SHP77 treated with DMSO at 0.1 percent for 48 hours (cell line): Measurements from ENCODE around the gene NUP98.

Experiments
- DNase-seq: peaks from one replicate; lab custom pipeline; 2025; lab: John Stamatoyannopoulos, UW

The NUP98 gene

DNA sequence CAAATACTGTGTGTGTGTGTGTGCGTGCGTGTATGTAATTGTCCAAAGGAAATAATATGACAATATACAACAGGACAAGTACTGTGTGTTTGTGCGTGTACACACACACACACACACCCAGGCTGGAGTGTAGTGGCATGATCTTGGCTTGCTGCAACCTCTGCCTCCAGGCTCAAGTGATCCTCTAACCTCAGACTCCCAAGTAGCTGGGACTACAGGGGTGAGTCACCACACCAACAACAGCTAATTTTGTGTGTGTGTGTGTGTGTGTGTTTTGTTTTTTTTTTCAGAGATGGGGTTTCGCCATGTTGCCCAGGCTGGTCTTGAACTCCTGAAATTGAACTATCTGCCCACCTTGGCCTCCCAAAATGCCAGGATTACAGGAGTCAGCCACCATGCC is 61.5 kb downstream of the NUP98 start:
- no peak for DNase-seq

DNA sequence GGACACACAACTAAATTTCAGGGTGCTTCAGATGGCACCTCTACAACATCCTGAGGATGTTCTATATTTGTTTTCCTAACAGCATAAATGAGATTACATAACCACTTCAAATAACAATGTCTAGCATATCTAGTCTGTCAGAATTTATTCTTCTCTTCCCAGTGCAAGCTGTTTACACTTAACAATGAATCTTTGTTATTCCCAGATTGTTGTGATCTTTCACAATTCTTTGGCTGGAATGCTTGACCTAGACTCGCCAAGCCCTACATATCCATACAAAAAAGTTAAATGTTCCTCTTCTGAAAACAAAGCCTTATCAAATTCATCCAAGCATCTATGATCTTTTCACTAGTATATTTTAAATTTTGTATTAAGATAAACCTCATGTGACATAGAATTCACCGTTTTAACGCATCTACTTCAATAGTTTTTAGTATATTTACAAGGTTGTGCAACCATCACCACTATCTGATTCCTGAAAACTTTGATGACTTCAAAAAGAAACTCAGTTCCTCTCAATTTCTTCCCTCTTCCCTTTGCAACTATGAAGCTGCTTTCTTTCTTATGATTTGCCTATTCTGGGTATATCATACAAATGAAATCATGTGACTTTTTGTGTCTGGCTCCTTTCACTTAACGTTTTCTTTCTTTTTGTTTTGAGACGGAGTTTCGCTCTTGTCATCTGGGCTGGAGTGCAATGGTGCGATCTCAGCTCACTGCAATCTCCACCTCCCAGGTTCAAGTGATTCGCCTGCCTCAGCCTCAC is 64.5 kb downstream of the NUP98 start:
- DNase-seq, result no peak

DNA sequence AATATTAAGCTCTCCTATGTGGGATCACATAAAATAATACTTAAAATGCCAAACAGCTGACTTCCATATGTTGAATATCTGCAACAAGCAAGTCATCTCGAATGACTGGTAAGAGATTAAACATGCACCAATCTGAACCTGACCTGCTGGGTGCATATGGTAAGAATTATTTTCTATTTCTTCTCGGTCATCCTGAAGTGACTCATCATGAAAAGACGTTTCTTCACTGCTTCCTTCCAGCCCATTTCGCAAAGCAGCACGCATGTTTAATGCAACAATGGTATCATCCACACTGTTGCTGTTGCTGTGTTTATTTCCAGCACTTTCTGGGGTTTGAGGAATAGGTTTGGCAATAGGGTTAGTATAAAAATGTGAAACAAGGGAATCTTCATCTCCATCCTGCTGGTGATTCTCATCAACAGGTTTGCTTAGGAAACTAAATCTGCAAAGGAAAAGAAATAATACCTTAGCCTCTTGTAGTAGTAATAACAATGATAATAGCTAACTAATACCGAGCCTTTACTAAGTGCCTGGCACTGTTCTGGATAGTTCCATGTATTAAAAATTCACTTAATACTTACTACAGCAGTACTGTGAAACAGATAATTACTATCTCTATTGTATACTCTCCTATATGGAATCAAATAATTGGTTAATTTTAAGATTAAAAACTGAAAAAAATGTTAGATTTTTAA is 74.2 kb downstream of the NUP98 start:
- DNase-seq, result no peak

DNA sequence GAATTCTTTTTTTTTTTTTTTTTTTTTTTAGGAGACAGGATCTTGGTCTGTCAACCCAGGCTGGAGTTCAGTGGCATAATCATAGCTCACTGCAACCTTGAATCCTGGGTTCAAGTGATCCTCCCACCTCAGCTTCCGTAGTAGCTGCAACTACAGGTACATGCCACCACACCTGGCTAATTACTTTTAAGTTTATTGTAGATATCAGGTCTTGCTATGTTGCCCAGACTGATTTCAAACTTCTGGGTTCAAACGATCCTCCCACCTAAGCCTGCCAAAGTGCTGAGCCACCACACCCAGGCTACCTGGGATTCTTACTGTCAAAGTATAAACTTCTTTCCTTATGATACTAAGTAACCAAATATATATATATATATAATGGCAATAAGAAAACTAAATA is 75.3 kb downstream of the NUP98 start:
- no peak for DNase-seq

DNA sequence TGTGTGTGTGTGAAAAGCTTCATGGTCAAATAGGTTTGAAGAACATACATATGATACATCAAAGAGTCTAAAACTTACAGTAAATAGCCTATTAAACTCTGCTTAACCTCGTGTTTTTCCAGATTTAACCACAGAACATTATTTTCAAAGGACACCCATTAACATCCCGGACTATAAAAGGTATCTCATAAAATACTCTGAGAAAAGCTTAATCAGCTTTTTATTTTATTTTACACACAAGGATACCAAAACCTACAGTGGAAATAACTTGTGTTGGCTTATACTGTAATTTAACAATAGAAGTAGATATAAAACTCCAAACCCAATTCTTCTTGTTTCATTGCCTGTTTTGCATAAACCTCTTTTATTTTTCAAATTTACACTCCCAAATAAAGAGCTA is 76.4 kb downstream of the NUP98 start:
- no peak for DNase-seq

DNA sequence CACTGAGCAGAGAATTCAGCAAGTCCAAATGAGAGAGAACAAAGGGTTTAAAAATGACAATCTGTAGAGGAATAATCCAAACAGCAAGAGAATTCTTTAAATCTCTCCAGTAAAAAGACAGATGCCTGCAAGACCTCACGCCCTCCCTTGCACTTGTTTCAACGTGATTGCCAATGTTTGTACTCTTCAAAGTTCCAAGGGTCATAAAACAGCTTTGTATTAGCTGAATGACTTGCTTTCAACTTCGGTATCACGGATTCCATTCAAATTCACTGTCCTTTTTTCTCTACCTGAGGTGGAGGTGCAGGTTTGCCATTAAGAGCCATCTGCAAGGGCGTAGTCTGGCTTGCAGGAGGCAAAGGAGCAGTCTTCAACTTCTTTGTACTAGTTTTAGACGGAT is 85.1 kb downstream of the NUP98 start:
- no peak for DNase-seq

DNA sequence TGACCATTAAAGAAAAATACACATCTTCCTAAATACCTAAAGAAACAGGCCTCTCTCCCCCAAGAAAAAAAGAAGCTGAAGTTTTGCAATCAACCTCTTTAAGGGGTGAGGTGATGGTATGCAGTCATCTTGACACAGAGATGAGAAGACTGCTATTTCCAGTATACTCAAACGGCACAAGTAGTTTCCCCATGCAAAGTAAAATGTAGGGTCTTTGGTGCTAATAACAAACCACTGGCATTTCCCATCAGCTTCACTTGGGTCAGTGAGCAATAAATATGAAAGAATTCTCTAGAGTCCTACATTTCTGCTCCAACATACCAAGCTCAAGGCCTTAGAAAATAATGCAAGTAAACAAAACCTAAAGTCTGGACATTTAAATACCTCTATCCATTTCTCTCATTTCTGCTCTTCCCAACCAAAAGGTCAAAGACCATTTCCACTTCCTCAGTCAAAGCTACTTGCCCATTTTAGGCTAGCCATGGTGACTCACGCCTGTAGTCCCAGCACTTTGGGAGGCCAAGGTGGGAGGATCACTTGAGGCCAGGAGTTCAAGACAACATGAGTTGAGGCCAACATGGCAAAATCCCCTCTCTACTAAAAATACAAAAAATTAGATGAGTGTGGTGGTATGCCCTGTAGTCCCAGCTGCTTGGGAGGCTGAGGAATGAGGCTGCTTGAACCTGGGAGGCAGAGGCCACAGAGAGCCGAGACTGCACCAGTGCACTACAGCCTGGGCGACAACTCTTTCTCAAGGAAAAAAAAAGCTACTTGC is 86.7 kb downstream of the NUP98 start:
- DNase-seq, result no peak

DNA sequence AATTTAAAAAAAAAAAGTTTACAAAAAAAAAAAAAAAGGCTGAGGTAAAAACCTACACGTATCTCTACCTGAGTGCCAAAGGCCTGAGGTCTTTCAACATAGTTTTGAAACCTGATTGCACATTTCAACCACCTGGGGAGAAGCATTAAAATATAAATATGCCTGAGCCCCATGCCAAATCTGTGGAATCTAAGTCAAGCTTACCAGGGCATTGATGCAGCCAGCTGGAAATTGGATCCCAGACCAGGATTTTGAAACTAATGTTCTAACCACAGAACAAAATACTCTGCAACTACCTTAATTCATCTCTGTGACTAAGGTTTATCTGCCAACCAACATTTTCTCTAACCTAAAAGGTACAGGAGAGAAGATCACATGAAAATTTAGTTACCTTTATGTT is 87.4 kb downstream of the NUP98 start:
- DNase-seq, result no peak

DNA sequence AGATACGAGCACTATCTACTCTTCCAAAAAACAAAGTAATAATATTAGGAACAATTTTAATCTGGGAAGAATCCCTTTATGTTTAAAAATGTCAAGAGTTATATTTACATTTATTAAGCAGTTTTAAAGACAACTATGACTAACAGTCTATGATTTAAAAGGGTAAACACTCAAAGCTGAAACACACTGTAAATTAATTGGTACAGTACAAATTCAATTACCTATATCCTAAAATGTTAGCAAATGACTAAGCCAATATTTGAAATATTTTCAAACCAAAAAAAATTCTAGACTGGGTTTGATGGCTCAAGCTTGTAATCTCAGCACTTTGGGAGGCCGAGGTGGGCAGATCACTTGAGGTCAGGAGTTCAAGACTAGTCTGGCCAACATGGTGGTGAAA is 90.2 kb downstream of the NUP98 start:
- no peak for DNase-seq

DNA sequence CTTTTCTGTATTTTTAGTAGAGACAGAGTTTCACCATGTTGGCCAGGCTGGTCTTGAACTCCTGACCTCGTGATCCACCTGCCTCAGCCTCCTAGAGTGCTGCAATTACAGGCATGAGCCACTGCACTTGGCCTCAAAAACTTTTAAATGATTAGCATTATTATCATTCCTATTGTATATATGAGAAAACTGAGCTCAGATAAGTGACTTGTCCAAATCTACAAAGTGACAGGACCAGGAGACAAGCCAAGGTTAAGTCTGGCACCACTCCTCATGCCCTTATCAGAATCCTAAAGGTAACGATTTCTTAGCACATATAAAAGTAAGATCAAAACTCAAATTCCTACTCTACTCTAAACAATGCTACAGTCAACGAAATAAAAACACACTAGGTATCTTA is 94.0 kb downstream of the NUP98 start:
- DNase-seq, result no peak

DNA sequence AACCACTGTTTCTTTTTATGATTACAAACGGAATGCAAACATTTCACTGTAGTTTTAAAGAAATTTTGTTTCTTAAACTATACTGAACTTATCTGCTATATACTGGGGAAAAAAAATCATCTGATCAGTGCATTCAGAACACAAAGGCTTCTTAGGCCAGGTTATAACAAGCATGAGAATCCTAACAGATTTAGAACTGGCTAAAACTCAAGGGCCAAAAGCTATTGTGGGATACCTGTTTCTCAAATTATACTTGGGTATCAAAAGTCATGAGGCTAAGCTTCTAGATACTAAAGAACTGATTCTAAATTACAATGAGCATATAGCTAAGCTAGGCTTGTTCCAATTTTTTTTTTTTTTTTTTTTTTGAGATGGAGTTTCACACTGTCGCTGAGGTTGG is 96.4 kb downstream of the NUP98 start:
- no peak for DNase-seq

DNA sequence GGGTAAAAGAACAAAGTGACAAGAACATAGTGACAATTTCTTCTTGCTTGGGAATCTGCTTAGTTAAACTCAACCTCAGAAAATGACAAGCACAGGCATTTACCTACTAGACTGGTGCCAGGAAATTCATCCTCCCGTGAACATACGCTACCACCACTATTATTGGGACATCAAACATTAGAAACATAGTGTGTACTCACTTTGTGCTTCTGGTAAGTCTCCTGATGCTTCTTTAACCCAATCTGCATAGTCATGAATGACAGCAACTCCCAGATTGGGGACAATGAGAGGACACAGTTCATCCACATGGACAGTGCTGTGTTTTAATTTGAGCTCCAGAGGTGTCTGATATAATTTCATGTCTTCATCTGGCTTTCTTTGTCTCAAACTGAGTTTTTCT is 96.9 kb downstream of the NUP98 start:
- DNase-seq, result no peak

DNA sequence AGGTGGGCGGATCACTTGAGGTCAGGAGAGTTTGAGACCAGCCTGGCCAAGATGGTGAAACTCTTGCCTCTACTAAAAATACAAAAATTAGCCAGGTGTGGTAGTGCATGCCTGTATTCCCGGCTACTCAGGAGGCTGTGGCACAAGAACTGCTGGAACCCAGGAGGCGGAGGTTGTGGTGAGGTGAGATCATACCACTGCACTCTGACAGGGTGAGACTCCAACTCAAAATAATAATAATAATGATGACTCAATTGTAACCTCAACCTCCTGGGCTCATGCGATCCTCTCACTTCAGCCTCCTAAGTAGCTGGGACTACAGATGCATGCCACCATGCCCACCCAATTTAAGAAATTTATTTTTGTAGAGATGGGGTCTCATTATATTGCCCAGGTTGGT is 110.6 kb downstream of the NUP98 start:
- no peak for DNase-seq

DNA sequence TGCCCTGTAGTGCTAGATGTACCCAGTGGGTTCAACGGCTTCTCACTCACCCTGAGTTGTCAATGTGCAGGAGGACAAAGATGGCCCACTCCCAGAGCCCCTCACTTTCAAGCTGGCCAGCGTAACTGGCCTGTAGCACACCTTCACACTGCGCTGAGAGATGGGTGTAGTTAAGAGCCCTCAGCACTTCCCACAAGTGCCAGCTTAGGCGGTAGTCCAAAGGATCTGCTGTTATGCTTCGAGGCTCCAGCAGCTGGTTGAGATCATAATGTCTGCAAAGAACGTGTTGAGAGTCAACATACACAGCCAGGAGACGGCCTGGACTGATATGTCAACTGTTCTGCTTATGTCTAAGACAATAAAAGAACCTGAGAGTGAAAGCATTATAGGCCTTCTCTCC is 111.4 kb downstream of the NUP98 start:
- DNase-seq, result no peak

DNA sequence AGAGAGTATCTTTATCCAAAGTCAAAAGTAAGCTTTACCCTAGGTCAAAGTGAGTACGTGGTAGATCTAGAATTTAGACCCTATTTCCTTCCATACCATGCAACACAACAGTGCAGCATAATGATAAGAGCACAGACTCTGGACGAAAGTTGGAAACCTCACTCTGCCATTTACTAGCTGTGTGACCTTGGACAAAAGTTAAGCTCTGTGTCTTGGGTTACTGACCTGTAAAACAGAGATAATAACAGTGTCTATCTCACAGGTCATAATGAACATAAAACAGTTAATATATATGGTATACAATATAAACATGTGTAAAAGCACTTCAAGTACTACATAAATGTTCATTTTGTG is 112.6 kb downstream of the NUP98 start:
- no peak for DNase-seq

DNA sequence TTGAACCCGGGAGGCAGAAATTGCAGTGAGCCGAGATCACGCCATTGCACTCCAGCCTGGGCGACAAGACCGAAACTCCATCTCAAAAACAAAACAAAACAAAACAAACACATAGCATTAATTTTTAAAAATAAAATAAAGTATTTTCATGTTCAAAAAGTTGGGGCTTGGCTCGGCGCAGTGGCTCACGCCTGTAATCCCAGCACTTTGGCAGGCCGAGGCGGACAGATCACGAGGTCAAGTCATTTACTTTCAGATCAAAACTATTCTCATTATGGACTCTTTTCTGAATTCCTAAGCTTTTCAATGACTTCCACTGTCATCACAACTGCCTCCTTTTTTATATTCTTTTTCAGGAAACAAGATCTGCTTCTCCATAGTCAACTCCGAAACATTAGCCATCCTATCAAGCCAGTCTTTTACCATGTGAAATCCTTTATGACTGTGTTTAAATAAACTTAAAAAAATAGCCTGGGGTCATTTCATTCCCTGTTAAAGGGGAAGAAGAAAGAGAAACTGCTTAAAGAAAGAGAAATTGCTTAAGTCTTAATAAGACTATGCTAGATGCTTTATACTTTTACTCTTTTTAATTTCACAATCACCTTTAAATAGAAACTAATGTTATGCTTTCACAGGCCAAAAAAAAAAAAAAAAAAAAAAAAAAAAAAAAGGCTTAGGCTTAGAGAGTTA is 113.1 kb downstream of the NUP98 start:
- no peak for DNase-seq

DNA sequence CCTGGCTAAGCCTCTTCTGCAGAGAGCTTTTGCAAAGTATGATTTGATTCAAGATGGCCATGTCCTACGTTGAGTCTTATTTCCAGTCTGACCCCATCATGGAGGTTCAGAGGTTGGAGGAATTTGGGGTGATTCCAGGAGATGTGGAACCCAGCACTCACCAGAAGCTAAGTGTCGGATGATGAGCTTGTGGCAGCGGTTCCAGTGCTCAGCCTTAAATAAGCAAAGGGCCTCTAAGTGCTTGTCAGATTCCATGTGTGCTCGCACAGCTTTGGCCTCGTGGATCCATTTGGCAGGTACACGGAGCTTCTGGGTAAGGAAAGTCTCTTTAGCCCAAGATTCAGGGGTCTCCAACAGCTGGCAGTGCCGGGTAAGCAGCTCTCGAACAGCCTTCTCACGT is 114.3 kb downstream of the NUP98 start:
- no peak for DNase-seq

DNA sequence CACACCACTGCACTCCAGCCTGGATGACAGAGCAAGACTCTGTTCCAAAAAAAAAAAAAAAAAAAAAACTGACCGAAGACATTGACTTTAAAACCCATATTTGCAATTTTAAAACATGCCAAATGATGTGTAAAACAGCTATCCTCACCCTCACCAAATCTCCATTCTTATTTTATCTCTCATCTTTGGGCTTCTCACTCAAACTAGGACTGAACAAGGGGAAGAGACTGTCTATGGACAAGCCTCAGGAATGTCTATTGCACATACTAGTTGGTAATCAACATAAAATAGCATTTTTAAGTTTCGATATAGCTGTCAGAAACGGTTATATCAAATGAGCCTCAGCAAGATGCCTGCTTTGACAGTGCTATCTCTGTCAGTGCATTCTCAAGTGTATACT is 118.3 kb downstream of the NUP98 start:
- no peak for DNase-seq

DNA sequence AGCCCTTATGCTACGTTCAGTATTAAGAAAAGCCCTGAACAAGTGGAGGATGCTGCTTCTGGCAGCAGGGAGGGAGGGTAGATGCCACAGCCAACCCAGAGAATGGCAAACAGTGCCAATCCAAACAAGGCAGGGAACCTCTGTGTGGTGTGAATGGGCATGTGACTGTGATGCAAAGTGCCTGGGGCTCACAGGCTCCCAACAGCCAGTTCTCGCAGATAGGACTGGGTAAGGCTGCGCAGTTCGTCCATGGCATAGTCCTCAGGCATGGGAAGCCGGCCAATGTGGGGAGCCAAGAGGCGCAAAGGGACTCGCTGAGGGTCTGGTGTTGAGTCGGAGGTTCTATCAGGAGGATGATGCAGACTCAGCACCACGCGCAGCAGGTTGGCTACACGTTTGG is 121.4 kb downstream of the NUP98 start:
- no peak for DNase-seq

DNA sequence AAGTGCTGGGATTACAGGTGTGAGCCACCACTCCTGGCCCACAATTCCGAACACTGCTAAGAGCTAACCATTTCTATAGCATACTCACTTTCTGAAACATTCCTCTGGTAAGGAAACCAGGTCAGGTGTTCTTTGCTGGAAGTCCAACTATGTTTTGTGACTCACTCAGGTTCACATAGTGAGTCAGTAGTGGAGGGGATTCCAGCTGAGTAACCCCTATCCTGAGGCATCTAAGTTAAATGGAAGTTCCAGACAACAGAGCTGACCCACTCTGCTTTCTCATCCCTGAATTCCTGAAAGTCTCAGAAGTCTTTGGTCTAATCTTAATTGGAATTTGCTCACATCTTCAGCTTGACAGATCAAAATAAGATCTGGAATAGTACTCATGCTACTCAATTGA is 123.2 kb downstream of the NUP98 start:
- no peak for DNase-seq

DNA sequence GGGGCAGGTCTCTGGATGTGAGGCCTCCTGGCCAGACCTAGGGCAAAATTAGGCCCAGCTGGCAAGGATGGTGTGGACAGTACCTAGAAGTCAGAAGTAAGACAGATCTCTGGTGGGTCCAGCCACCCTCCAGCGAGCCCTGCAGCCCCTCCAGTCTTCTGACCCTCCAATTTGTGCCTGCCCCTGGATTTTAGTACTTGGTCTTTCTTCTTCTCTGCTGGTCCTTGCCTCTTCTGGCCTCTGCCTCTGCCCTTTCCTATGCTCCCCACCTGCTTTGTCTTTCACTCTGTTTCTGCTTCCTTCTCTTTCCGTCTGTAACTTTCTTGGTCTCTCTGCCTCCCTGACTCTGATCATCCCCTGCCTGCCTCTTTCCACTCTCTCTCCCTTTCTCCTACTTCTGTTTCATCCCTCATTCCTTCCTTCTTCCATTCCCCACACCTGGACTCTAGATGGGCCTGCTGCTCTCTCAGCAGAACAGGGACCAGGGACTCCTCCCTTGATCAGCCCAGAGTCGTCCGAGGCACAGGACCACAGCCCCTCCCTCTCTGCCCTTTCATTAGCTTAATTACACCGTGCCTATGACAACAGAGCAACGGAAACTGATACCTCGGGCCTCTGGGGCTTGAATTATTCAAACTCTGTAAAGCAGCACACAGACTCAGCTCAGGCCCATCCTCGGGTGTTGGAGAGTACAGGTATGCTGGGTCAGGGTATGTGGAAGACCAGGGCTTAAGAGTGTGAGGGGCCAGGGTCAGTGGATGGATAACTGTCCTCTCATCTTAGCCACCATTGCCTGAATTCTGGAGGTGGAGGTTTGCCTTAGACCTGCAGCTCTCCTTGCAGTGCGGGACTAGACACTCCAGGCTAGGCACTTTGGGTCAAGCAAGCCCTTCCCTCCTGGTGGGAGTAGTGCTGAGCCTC is 125.8 kb downstream of the NUP98 start, which contains the start of gene CHRNA10:
TSS of gene CHRNA10 (minus strand) at position 51 of the 921 bp plus-strand sequence. CDS start 72 bp downstream, outside the sequence.
- no peak for DNase-seq
